ENCODE results near the gene ALAD. TPM values are rescaled to one million over a fixed set of nuclear protein-coding genes. Genes with fewer than 3 reads are reported as not detected.
A peak's percentile ranks its signal among the peaks of the same experiment; 100 is the strongest.
"Not testable (repeated sequence)": the region's sequence is repeated elsewhere in the genome, so short reads cannot be mapped to it uniquely, and the experiment has no call there.

Gene ALAD
- total RNA-seq, 1 donor from 2014 or later: 117 TPM

DNA sequence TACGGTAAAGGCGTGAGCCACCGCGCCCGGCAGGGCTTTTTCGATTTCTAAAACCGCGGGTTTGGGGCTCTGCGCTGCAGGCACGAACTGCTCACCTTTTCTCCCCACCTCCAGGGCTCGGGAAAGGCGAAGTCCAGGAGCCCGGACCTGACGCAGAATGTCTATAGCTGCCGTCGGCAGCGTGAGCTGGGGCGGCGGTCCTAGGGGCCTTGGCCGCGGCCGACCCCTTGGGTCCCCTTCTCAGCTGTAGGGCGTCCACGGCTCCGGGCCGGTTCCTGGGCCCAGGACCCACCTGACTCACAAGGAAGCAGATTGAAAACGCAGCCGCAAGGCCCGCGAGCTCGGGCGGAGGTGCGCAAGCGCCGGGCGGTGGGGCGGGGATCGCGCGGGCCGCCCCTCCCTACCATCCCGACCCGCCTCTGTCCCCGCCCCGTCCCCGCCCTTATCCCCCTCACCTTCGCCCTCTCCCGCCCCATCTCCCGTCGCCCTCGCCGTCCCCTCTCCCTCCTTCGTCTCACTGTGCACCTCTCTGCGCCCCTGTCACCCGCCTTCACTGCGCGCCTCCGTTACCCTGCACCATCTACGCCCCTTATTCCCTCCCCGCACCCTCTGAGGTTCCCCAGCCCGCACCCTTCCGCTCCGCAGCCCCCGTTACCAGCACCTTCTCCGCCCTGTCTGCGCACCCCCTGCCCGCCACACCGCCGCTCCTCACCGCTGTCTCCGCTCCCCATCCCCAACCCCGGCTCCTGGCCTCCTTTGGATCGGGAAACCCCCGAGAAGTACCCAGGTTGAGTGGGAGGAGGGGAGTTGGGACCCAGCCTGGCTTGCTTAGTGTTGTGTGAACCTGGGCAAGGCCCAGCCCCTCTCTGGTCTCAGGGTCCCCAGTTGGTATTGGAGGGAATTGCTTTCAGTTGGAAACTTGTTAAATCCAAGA lies 24.2 kb downstream of the ALAD start, which contains the start of gene HDHD3:
Gene HDHD3 (minus strand): TSS at position 353 of the 934 bp plus-strand sequence. CDS start 2,632 bp downstream, outside the sequence.
- intact Hi-C loops (cut with micrococcal nuclease): no loop called here
- DNase-seq (peak; percentile 72), ATAC-seq (peak; percentile 92)

DNA sequence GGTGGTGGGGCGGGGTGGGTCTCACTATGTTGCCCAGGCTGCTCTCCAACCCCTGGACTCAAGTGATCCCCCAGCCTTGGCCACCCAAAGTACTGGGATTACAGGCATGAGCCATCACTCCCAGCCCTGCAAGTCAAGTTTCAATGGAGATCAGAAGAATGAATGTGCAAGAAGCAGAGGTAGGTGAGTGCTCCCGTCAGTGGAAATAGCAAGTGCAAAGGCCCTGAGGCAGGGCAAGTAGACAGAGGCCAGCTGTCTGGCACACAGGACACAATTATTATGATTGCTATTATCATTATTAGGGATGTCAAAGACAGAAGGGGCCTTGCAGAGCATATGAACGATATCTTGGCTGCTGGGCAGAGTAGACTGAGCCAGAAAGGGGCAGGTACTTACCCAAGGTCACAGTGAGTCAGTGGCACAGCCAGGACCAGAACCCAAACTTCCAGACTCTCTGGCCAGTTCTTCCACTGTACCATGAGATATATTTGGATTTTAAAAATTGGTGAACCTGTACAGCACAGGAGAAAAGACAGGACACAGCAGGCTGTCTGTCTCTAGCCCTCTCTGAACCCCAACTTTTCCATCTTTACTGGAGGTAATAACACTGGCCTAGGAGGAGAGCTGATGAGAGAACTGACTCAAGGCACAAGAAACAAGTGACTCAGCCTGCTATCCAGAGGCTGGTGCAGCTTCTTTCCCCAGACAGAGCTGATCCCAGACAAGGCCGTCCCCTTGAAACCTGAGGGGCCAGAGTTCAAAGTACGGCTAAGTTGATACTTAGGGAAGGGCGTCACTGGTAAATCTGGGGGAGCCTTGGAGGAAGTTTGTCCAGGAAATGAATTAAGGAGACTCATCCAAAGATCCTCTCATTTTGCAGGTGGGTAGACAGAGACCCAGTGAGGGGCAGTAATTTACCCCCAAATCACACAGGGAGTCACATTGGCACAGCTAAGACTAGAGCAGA lies 25.7 kb downstream of the ALAD start:
- DNase-seq: no peak
- intact Hi-C loops (cut with micrococcal nuclease): no loop called here
- ATAC-seq: no peak

DNA sequence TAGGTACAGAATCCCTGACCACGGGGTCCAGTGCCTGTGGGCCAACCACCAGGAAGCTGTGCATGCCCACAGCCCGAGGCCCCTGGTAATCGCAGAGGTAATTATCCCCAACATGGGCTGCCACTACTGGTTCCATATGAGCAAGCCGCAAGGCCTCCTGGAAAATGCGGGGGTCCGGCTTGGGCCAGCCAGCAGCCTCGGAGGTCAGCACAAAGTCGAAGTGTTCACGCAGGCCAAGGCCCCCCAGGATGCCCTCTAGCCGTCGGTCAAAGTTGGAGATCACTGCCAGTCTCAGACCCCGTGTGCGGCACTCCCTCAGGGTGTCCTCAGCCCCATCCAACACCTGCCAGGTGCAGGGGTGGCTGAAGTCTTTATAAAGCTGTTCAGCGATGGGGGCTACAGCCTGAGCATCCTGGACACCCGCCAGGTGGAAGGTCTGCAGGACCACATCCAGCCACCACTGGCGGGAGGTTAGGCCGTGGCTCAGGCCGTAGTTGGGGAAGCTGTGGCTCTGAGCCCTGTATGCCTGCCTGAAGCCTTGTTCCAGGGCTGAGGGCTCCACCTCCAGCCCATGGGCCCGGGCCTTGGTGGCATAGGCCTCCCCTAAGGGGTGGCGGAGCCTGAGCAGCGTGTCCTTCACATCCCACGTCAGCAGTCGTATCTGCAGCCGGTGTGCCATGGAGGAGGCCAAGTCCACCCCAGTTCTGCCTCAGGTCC lies 27.2 kb downstream of the ALAD start:
- ATAC-seq: no peak
- intact Hi-C loops (cut with micrococcal nuclease): no loop called here

DNA sequence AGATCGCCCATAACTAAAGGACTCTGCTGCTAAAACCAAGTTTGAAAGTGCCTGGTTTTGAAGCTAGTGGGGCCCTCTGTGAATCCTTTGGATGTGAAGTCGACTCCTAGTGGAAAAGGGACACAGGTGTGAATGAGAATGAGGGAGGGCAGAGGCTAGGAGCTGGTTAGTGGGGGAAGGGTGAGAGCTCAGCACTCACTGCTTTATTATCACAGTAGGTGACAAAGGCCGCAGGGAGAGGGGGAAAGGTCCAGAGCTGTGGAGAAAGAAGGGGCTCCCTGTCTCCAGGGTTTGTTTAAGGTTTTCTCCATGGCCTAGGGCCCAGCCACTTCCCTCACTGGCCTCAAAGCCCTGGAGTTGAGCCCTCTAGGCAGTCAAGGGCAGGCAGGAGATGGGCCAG lies 27.8 kb downstream of the ALAD start:
- DNase-seq: no peak
- intact Hi-C loops (cut with micrococcal nuclease): no loop called here
- ATAC-seq: no peak

More for the DNA sequence above, 27.2 kb downstream of the ALAD start:
- no peak for DNase-seq

DNA sequence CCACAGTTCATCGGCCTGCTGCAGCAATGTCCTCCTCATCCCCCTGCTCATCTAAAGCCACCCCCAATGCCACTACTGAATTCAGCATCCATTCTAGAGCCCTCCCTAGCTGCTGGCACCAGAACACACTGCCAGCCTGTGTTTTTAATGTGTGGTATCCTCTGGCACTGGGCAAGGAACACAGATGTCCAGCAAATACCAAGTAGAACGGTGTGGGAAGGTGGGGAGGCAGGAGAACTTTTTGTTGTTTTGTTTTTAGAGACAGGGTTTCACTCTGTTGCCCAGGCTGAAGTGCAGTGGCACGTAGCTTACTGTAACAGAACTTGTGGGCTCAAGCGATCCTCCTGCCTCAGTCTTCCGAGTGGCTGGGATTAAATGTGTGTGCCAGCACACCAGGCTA lies 29.0 kb downstream of the ALAD start:
- no peak for ATAC-seq
- intact Hi-C loops (cut with micrococcal nuclease): no loop called here
- no peak for DNase-seq

DNA sequence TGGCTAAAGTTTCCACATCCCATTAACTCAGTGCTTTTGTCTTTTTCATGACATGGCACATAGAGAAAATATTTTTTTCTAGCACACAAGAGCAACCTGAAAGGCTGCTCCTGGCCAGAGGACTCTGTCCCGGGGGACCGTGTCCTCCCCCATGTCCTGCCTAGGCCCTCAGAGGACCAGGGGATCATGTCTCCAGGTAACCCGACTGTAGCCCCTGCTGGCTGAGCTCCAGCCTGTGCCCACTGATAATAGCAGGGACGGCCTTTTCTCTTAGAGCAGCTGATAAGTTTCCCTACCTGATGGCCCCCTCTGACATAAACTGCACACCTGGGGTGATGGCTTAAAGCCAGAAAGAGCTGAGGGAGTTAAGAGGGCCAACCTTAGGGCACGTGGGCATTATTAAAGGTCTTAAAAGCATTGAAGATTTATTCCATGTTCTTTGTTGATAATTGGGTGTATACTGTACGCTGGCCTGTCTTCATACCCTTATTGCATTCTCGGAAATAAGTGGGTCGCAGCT lies 30.2 kb downstream of the ALAD start:
- intact Hi-C loops (cut with micrococcal nuclease): no loop called here
- no peak for ATAC-seq

DNA sequence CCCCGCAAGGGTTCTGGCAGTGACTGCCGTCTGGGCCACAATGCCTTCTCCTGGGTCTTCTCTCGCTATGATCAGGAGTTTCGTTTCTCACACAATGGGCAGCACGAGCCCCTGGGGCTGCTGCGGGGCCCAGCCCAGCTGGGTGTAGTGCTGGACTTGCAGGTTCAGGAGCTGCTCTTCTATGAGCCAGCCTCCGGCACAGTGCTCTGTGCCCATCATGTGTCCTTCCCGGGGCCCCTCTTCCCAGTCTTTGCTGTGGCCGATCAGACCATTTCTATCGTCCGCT lies 31.3 kb downstream of the ALAD start:
- no peak for ATAC-seq
- intact Hi-C loops (cut with micrococcal nuclease): no loop called here
- DNase-seq: no peak

More for the DNA sequence above, 30.2 kb downstream of the ALAD start:
- DNase-seq: no peak

DNA sequence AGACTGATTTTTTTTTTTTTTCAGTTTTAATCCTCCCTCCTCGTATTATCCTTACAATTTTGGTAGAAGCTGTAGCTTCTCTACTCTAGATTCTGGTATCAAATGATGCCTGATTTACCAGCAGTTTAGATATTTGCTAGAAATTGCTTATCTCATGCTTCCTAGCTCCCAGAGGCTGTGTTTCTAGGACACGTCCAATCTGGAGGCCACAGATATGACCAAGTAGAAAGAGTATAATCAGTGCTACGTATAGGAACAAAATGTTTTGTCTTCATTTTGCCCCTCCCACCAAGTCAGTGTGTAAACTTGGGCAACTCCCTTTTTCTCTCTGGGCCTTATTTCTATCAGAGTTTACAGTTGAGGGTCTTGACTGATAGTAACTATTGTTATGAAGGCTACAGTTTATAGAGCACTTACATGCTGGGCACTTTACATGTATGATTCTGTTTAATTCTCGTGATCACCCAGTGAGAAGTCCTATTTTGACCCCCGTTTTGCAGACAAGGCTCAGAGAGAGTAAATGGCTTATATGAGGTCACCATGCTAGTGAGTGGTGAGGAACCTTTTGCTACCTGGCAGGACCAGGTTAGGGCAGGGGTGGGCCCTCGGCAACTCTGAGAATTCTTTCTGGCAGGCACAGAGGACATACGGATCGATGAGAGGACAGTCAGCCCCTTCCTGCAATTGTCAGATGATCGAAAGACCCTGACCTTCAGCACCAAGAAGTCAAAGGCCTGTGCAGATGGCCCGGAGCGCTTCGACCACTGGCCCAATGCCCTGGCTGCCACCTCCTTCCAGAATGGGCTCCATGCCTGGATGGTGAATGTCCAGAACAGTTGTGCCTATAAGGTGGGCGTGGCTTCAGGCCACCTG lies 31.9 kb downstream of the ALAD start:
- ATAC-seq (peak; percentile 64), DNase-seq (peak; percentile 49)
- intact Hi-C loops (cut with micrococcal nuclease): no loop called here

DNA sequence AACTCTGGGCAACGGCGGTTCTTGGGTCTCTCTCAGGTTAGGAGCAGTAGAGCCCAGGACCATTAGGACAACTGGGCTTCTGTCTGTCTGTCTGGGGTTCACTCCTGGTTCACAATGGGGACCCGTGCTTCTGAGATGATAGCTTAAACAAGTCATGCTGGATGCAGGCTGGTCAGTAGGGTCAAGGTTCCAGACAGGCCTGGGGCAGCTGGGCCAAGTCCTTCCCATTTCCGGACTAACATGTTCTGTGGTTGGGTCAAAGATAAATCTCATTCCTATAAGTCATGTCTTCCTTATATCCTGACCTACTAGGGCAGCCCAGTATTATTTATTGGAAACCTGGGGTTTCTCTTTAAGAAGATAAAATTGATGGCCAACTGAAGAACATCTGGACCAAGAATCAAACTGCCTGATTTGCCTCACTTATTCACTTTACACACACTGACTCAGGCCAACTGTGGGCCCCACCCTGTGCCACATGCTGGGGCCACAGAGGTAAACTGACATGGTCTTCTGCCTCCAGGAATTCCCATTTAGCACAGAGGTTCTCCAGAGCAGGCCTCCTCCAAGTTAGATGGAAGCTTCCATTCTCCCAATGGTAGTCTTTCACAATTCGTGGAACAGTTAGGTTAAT lies 32.6 kb downstream of the ALAD start:
- no peak for DNase-seq
- intact Hi-C loops (cut with micrococcal nuclease): no loop called here
- no peak for ATAC-seq

DNA sequence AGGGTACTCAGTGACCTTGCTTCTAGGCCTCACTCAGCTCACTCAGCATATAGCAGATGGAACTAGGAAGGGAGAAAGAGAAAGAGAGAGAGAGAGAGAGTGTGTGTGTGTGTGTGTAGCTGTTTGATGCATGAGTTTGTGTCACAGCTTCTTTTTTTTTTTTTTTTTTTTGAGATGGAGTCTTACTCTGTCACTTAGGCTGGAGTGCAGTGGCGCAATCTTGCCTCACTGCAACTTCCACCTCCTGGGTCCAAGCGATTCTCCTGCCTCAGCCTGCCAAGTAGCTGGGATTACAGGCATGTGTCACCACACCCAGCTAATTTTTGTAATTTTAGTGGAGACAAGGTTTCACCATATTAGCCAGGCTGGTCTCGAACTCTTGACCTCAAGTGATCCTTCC lies 35.4 kb downstream of the ALAD start:
- DNase-seq; ATAC-seq; intact Hi-C loops (cut with micrococcal nuclease): not testable (repeated sequence)

DNA sequence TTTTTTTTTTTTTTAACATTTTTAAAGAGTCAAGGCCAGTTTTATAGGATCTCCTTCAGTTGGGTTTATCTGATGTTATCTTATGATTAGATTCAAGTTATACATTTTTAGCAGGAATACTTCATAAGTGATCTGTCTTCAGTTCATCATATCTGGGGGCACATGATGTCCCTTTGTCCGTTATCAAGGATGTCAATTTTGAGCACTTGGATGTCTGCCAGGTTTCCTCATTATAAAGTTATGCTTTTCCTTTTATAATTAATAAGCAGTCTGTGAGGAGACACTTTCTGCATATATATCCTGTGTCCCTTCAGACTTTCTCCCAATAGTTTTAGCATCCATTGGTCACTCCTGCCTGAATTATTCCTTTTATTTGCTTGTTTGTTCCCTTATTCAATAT lies 36.1 kb downstream of the ALAD start:
- intact Hi-C loops (cut with micrococcal nuclease): no loop called here
- DNase-seq: no peak
- no peak for ATAC-seq

DNA sequence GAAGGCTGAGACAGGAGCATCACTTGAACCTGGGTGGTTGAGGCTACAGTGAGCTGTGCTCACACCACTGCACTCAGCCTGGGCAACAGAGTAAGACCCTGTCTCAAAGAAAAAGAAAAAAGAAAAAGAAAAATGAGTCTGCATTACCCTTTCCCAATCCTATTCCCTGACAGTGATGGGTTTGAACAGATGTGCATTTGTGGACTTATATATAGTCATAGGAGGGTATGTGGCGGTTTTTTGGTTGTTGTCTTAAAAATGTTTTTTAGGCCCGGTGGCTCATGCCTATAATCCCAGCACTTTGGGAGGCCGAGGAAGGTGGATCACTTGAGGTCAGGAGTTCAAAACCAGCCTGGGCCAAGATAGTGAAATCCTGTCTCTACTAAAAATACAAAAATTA lies 37.7 kb downstream of the ALAD start:
- ATAC-seq: no peak
- no peak for DNase-seq
- intact Hi-C loops (cut with micrococcal nuclease): no loop called here

DNA sequence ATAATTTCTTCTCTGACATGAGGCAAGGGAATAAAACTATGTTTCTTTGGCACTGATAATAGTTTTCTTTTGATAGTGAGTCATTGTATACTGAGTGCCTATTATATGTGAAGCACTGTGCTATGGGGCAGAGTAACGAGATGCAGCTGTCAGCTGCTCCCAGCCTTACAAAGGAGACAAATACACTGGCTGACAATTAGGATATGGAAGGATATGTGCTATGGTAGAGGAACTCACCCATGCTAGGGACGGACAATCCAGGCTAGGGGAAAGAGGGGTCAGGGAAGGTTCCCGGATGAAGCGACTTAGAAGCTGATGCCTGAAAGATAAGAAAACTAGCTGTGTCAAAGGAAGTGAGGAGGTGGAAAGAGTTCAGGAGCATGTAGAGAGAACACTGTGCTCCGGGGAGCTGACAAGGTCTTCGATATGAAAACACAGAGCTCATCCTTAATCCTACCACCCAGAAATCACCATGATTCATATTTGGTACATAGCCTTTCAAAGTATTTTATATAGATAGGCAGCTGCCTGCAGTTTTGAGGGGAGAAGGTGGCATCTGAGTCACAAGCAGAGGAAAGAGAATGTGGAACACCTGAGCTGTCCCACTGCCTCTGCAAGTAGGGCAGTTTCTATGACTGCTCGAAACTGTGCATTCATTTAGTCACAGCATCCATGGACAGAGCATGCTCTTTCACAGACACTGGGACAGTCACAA lies 39.6 kb downstream of the ALAD start:
- no peak for DNase-seq
- intact Hi-C loops (cut with micrococcal nuclease): no loop called here
- no peak for ATAC-seq

DNA sequence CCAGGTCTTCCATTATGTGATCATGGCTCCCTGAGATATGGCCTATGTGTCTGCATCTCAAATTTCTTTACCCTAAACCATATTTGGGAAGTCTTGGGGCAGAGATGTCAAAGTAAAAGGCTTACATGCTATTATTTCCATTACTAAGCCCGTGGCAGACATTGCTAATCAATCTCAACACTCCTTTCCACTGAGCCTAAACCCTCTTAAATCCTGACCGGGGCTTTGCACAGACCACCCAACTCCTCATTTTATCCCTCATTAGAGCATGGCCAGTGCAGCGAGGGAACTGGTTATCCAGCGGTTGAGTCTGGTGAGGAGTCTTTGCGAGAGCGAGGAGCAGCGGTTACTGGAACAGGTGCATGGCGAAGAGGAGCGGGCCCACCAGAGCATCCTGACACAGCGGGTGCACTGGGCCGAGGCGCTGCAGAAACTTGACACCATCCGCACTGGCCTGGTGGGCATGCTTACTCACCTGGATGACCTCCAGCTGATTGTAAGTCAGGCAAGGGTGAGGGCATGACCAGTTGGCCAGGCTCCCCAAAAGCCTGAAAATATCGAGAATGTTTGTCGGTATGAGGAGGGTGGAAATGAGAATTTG lies 40.7 kb downstream of the ALAD start:
- ATAC-seq (no peak), DNase-seq (no peak)
- intact Hi-C loops (cut with micrococcal nuclease): no loop called here

DNA sequence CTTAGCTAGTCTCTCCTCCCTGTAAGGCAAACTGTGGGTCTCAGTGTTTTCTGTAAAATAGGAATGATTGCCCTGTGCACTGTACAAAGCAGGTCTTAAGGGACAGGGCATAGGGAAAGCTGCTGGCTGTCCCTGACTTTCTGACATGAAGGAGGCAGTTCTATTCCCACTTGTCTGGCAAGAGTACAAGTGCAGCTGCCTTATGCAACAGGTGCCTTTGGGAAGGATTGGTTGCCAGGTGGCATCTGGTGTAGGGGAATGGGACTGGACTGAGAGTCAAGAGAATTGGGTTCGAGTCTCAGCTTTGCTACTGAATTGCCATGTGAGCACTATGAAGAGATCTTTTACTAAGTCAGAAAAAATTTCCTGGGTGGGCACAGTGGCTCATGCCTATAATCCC lies 41.7 kb downstream of the ALAD start:
- ATAC-seq: peak; percentile 76
- intact Hi-C loops (cut with micrococcal nuclease): no loop called here
- no peak for DNase-seq

DNA sequence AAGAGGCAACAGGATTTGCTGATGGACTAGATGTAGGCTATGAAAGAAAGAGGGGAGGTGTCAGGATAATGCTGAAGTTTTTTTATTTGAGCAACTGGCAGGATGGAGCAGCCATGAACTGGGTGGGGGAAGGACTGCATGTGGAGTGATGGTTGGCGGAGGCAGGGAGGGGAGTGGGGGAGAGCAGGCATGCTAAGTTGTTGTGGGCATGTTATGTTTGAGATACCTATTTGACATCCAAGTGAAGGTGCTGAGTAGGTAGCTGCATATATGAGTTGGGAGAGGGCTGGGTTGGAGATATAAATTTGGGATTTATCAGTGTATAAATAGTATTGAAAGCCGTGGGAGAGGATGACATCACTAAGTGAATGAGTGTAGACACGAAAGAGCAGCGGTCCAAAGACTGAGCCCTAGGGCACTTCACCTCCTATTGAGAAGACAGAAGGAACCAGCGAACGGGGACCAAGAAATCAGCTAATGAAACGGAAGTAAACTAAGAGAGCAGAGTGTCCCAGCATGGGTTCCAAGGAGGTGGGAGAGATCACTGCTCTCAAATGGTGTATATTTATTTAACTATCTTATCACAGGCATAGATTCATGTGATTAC lies 44.3 kb downstream of the ALAD start:
- intact Hi-C loops (cut with micrococcal nuclease): no loop called here
- no peak for DNase-seq
- no peak for ATAC-seq

Measured in left ventricle myocardium superior (tissue), 1 donor.